Stimulated activated naive B cell treated with anti-CD40 and anti-IgM and Interleukin-4, amounts not matched to agents 10 μg/mL and 1 μg/mL and 100 μg/mL, for 72 hours (primary cell): ENCODE results near the gene TRIM26.

Source experiments
- ATAC-seq, 2 donors: fragments of 150-1000 bp; cut with Tn5 transposase; replicated peaks; 2 replicates each; pipeline ENCODE4 v1.10.0; 2021; ENCODE audit warnings: moderate library complexity in 1 of 2
- DNase-seq: peaks from one replicate; pipeline ENCODE4 v3.0.0; 2021
- H3K27ac Mint-ChIP-seq: one replicate; pipeline ENCODE4 v1.8.0; 2022; ENCODE audit warnings: mild to moderate bottlenecking, mixed read lengths
- H3K27me3 Mint-ChIP-seq, 2 donors: one replicate each; pipeline ENCODE4 v1.8.0; 2022; ENCODE audit warnings: mixed read lengths in 2 of 2
- H3K36me3 Mint-ChIP-seq, 2 donors: one replicate each; pipeline ENCODE4 v1.8.0; 2022; ENCODE audit warnings: mixed read lengths in 2 of 2, mild to moderate bottlenecking in 1 of 2
- H3K4me1 Mint-ChIP-seq, 2 donors: one replicate each; pipeline ENCODE4 v1.8.0; 2022; ENCODE audit warnings: mixed read lengths in 2 of 2, mild to moderate bottlenecking in 1 of 2
- H3K4me3 Mint-ChIP-seq, 2 donors: one replicate each; pipeline ENCODE4 v1.8.0; 2022; ENCODE audit warnings: mild to moderate bottlenecking in 2 of 2, mixed read lengths in 2 of 2, moderate library complexity in 1 of 2
- H3K9me3 Mint-ChIP-seq, 2 donors: one replicate each; pipeline ENCODE4 v1.8.0; 2022; ENCODE audit warnings: mixed read lengths in 2 of 2, mild to moderate bottlenecking in 1 of 2

Gene TRIM26

DNA sequence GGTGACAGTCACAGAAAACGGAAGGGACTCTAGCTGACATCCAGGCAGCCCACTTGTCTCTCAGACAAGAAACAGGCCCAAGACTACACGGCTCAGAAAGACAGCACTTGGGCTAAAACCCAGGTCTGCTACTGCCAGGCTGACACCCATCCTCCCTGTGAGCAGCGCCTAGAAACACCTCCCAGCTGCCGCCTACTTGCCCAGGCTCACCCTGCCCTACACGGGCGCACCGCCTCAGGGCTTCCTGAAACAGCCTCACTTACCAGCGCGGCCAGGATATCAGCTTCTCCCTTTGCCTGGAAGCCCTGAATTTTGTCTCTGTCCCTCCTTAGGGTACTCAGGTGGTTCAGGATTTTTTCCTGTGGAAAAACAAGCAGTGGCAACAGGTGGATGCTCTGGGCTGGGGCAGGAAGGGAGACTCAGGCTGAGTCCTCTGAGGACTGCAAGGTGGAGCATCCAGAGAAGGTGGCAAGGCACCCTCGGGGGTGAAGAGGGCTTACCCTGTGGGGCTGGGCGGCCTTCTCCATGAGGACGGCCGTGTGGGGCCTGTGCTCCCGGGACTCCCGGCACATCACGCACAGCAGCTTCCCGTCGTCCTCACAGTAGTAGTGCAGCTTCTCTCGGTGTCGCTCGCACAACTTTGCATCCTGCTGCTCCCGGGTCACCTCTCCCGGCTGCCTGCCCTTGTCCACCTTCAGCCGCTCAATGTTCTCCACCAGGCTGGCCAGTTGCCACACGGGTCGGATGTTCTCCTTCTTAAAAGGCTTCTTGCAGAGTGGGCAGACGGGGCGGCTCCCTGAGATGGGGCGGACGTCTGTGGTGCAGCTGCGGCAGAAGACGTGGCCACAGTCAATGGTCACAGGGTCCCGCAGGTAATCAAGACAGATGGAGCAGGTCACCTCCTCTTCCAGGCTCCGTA, 14.8 kb downstream of the TRIM26 start:
- peak overlapping the region; percentile 74 for H3K27ac Mint-ChIP-seq
- no peaks in the 10 kb centered on the region for H3K27me3 Mint-ChIP-seq
- DNase-seq: no peak
- H3K9me3 Mint-ChIP-seq: no peaks in the 10 kb centered on the region
- no peak for ATAC-seq
- peaks cover 26 to 59% of the 10 kb centered on the region in 2 donors for H3K4me1 Mint-ChIP-seq
- H3K36me3 Mint-ChIP-seq: peaks cover 34 to 50% of the 10 kb centered on the region in 2 donors
- H3K4me3 Mint-ChIP-seq: no peak overlapping the region

DNA sequence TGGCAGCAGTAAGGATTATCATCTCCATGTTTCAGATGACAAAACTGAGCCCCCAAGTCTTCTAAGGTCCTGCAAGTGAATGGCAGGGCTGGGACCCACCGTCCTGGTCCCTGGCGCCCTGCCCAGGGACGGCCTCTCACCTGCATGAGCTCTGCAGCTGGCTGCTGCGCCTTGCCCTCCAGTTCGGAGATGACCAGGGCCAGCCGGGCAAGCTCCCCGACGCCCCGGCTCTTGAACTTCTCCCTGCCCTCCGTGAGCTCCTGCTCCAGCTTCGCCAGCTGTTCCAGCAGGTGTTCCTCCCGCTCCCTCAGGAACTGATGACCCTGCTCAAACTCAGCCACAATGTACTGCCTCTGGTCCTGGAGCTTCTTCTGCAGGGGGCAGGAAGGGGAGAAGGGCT, 16.8 kb downstream of the TRIM26 start:
- no peaks in the 10 kb centered on the region for H3K9me3 Mint-ChIP-seq
- no peak overlapping the region for H3K4me3 Mint-ChIP-seq
- no peak overlapping the region for H3K27ac Mint-ChIP-seq
- H3K36me3 Mint-ChIP-seq: peaks cover 38 to 52% of the 10 kb centered on the region in 2 donors
- H3K4me1 Mint-ChIP-seq: peaks cover 22 to 43% of the 10 kb centered on the region in 2 donors
- no peaks in the 10 kb centered on the region for H3K27me3 Mint-ChIP-seq
- no peak for ATAC-seq
- DNase-seq: no peak

DNA sequence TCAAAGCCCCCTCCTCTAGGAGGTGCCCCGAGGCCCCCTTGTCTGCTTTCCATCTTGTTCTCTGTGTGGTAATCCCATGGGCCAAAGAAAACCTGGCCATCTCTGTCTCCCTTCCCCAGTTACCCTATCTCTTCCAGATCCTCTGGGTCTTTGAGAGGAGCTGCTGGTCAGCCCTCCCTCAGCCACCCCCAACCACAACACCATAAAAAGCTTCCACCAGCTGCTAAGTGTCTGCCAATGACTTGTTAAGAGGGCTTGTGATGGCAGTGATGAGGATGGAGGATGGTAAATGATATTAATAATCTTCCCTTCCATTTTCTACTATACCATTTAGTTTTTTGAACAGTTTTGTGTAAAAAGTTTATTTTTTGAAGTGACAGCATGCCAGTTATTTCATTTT, 17.3 kb downstream of the TRIM26 start:
- Mint-ChIP-seq H3K27ac (no peak overlapping the region), H3K4me3 (no peak overlapping the region), H3K9me3 (no peaks in the 10 kb centered on the region), H3K27me3 (no peaks in the 10 kb centered on the region), H3K36me3 (peaks cover 40 to 55% of the 10 kb centered on the region in 2 donors), H3K4me1 (peaks cover 18 to 39% of the 10 kb centered on the region in 2 donors)
- DNase-seq: no peak
- ATAC-seq: no peak

DNA sequence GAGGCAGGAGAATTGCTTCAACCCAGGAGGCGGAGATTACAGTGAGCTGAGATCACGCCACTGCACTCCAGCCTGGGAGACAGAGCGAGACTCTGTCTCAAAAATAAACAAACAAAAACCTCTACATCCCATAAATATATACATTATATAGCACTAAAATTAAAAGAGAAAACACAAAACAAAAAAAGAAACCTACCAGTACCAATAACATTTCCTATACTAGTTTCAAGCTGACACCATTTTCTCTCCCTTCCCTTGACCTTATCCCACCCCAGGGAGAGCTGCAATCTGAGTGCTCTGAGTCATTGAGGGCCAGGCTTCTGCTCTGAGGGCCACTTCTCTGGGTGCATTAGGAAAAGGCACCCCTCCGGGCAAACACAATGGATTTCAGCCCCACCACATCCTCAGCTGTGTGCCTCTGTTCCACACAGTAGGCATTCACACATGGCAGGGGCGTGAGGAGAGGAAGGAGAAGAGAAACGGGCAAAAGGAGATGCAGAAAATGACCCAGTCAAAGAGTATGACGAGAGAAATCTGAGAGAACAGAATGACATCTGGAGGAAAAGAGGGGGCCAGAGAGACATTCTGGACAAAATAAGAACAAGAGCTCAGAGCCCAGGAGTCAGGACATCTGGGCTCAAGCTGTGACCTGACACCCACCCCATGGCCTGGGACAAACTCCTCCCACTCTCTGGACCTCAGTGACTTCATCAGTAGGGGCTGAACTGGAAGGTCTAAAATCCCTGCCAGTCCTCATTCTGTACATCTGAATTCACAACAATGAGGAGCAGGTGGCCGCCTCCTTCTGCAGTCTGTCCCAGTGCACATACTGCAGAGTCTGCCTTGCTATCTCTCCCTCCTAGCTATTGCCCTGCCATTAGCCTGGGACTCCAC, 18.2 kb downstream of the TRIM26 start:
- Mint-ChIP-seq H3K27ac (peak overlapping the region; percentile 15), H3K4me3 (no peak overlapping the region), H3K4me1 (peaks cover 12 to 30% of the 10 kb centered on the region in 2 donors), H3K9me3 (no peaks in the 10 kb centered on the region), H3K36me3 (peaks cover 35 to 52% of the 10 kb centered on the region in 2 donors), H3K27me3 (no peaks in the 10 kb centered on the region)
- ATAC-seq: no peak
- no peak for DNase-seq

DNA sequence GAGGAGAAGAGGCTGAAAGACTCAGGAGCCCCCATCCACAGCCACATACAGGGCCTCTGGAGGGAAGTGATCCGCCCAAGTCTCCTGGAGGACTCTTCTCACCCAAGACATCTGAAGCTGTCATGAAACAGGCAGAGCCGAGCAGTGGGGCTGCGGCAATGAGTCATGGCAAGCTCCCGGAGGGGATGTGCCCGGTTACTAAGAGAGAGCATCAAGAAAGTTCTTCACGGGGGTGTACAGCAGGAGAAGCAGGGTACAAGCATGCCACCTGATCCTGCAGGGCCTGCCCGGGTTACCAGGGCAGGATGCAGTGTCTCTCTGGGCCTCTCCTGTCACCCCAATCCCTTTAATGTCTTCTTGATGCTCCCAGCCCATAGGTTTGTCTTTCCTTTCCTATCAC, 21.1 kb downstream of the TRIM26 start:
- Mint-ChIP-seq H3K27ac (no peak overlapping the region), H3K4me1 (peaks cover 6 to 11% of the 10 kb centered on the region in 2 donors), H3K36me3 (peaks cover 43 to 50% of the 10 kb centered on the region in 2 donors), H3K27me3 (no peaks in the 10 kb centered on the region), H3K4me3 (no peak overlapping the region), H3K9me3 (no peaks in the 10 kb centered on the region)
- no peak for DNase-seq
- ATAC-seq: no peak

DNA sequence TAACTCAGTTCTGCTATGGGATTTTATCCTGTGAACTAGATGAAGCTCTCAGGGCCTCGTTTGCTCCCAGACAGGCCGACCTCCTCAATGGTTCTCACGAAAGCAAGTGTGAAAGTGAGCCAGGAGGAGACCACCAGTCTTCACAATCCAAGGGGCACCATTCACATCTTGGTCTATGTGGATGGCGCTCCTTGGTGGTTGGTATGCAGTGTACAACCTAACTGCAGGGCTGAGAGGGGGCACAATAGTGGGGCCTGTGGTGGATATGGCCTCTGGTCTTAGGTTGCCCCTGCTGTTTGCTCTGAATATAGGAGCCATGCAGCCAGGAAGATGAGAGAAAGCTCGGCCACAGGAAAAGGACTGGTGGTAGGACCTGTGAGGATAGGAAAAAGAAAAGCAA, 24.7 kb downstream of the TRIM26 start:
- ATAC-seq (no peak), DNase-seq (no peak)
- no peak overlapping the region for H3K4me3 Mint-ChIP-seq
- H3K27me3 Mint-ChIP-seq: no peaks in the 10 kb centered on the region
- no peaks in the 10 kb centered on the region for H3K9me3 Mint-ChIP-seq
- H3K36me3 Mint-ChIP-seq: peaks cover 52 to 59% of the 10 kb centered on the region in 2 donors
- peaks cover 0 to 2% of the 10 kb centered on the region in 2 donors for H3K4me1 Mint-ChIP-seq
- H3K27ac Mint-ChIP-seq: peak overlapping the region; percentile 2

DNA sequence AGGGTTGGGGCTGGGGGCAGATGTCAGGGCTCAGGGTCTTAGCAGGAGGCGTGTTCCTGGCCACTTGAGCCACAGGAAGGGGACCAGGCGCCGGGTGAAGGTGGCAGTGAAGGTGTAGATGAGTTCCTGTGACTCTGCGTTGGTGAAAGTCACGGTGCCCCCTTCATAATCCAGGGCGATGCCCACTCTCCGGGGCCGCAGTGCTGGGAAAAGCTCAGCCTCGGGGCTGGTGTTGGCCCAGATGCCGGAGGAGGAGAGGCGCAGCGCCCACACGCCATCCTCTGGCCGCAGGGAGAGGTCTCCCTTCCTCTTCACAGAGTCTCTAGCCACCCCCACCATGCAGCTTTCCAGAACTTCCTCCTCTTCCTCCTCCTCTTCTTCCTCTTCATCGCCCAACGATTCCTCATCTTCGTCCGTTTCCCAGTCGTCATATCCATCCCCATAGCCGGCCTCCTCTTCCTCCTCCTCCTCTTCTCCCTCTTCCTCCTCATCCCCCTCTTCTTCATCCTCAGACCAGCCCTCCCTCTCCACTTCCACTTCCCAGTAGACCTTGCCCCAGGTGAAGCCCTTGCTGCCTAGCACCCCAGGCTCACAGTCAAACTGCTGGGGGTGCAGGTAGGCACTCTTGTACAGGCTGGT, 27.2 kb downstream of the TRIM26 start:
- no peak overlapping the region for H3K4me3 Mint-ChIP-seq
- H3K36me3 Mint-ChIP-seq: peaks cover 44 to 48% of the 10 kb centered on the region in 2 donors
- DNase-seq: no peak
- H3K9me3 Mint-ChIP-seq: peaks cover 0 to 5% of the 10 kb centered on the region in 2 donors
- H3K4me1 Mint-ChIP-seq: peaks cover 0 to 2% of the 10 kb centered on the region in 2 donors
- no peaks in the 10 kb centered on the region for H3K27me3 Mint-ChIP-seq
- ATAC-seq: no peak
- peak overlapping the region; percentile 65 for H3K27ac Mint-ChIP-seq

DNA sequence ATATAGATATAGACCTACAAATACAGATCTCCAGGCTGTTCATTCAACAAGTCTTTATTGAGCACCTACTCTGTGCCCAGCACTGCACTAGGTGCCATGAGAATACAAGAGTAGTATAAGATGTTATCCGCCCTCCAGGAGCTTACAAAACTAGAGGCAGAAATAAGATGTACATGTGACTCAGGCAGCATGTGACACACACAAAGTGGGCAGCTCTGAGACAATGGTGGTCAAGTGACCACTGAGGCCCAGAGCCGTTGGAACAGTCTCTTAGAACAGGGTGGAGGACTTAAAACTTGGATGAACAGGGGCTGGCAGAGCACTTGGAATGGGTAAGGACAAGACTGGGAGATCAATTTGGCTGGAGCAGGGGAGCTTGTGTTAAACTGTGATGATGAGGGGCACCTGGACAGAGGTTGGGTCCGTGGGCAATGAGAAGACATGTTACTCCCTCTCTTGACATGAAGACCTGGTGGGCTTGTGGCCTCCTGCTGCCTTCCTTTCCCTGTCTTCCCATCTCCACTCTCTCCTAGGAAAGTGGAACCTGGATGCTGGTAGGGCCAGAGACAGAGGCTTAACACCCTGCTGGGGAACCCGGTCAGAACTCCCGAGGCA, 28.7 kb downstream of the TRIM26 start:
- peaks cover 0 to 2% of the 10 kb centered on the region in 2 donors for H3K4me1 Mint-ChIP-seq
- H3K27ac Mint-ChIP-seq: peak overlapping the region; percentile 60
- ATAC-seq (no peak), DNase-seq (no peak)
- H3K9me3 Mint-ChIP-seq: peaks cover under 1 to 7% of the 10 kb centered on the region in 2 donors
- peaks cover under 1 to 2% of the 10 kb centered on the region in 2 donors for H3K27me3 Mint-ChIP-seq
- no peak overlapping the region for H3K4me3 Mint-ChIP-seq
- H3K36me3 Mint-ChIP-seq: peaks cover 37% of the 10 kb centered on the region in 2 donors

DNA sequence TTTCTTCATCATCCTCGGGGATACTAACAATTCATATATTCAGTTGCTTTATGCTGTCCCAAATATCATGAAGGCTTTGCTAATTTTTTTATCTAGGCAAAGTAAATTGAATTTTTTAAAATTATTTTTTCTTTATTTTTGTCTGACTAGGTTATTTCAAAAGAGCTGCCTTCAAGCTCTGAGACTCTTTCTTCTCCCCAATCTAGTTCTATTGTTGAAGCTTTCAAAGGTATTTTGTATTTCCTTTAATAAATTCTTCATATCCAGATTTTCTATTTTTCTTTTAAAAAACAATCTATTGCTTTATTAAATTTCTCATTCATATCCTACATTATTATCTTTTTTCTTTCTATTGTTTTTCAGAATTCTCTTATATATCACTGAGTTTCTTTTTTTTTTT, 33.1 kb downstream of the TRIM26 start:
- Mint-ChIP-seq H3K27ac (no peak overlapping the region), H3K36me3 (peaks cover 7 to 11% of the 10 kb centered on the region in 2 donors), H3K4me3 (no peak overlapping the region), H3K4me1 (peaks cover 0 to 2% of the 10 kb centered on the region in 2 donors), H3K27me3 (peaks cover 33 to 43% of the 10 kb centered on the region in 2 donors), H3K9me3 (peaks cover 6 to 8% of the 10 kb centered on the region in 2 donors)
- no peak for ATAC-seq
- DNase-seq: no peak

DNA sequence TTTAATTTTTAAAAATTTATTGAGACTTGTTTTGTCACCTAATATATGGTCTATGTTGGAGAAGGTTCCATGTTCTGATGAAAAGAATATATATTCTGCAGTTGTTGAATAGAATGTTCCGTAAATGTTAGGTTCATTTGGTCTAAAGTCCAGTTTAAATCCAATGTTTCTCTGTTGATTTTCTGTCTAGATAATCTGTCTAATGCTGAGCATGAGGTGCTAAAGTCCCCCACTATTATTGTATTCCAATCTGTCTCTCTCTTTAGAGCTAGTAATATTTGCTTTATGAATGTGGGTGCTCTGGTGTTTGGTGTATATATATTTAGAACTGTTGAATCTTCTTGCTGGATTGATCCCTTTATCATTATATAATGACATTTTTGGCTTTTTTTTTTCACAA, 34.4 kb downstream of the TRIM26 start:
- Mint-ChIP-seq H3K4me1 (peaks cover 0 to 5% of the 10 kb centered on the region in 2 donors), H3K27ac (no peak overlapping the region), H3K4me3 (no peak overlapping the region), H3K9me3 (peaks cover 6 to 8% of the 10 kb centered on the region in 2 donors), H3K27me3 (peaks cover 33 to 49% of the 10 kb centered on the region in 2 donors), H3K36me3 (no peaks in the 10 kb centered on the region)
- no peak for ATAC-seq
- no peak for DNase-seq

DNA sequence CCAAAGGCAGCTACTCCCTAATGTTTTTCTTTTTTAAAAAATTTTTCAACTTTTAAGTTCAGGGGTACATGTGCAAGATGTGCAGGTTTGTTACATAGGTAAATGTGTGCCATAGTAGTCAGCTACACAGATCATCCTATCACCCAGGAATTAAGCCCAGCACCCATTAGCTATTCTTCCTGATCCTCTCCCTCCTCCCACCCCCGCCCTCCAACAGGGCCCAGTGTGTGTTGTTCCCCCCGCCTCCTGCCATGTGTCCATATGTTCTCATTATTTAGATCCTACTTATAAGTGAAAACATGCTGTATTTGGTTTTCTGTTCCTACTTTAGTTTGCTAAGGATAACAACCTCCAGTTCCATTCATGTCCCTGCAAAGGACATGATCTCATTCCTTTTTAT, 37.4 kb downstream of the TRIM26 start:
- no peak for ATAC-seq
- no peak overlapping the region for H3K4me3 Mint-ChIP-seq
- H3K9me3 Mint-ChIP-seq: peaks cover 2 to 6% of the 10 kb centered on the region in 2 donors
- H3K27me3 Mint-ChIP-seq: peaks cover 50 to 74% of the 10 kb centered on the region in 2 donors
- no peak for DNase-seq
- H3K4me1 Mint-ChIP-seq: peaks cover 4 to 11% of the 10 kb centered on the region in 2 donors
- H3K36me3 Mint-ChIP-seq: no peaks in the 10 kb centered on the region
- H3K27ac Mint-ChIP-seq: no peak overlapping the region

DNA sequence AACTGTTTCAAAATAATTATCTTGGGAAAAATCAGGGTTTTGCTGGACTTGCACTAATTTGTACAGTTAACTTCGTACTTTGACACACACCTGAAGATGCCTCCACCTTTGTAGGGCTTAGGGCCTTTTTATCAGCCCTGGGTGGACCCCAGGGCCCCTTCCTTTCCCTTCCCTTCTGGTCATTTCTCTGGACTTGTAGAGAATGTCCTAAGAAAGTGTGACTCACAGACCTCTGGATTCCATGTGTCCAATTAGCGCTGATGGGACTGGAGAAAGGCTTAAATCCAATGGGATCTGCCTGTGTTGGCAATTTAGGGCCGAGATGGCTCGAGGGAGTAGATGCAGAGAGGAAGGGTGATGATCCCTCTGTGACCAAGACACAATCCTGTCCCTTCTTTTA, 40.5 kb downstream of the TRIM26 start:
- H3K27me3 Mint-ChIP-seq: peaks cover 61 to 83% of the 10 kb centered on the region in 2 donors
- peak overlapping the region; percentile 41 to 75 for H3K4me3 Mint-ChIP-seq
- peaks cover 7 to 11% of the 10 kb centered on the region in 2 donors for H3K4me1 Mint-ChIP-seq
- DNase-seq (no peak), ATAC-seq (no peak)
- H3K9me3 Mint-ChIP-seq: no peaks in the 10 kb centered on the region
- no peaks in the 10 kb centered on the region for H3K36me3 Mint-ChIP-seq
- H3K27ac Mint-ChIP-seq: no peak overlapping the region

DNA sequence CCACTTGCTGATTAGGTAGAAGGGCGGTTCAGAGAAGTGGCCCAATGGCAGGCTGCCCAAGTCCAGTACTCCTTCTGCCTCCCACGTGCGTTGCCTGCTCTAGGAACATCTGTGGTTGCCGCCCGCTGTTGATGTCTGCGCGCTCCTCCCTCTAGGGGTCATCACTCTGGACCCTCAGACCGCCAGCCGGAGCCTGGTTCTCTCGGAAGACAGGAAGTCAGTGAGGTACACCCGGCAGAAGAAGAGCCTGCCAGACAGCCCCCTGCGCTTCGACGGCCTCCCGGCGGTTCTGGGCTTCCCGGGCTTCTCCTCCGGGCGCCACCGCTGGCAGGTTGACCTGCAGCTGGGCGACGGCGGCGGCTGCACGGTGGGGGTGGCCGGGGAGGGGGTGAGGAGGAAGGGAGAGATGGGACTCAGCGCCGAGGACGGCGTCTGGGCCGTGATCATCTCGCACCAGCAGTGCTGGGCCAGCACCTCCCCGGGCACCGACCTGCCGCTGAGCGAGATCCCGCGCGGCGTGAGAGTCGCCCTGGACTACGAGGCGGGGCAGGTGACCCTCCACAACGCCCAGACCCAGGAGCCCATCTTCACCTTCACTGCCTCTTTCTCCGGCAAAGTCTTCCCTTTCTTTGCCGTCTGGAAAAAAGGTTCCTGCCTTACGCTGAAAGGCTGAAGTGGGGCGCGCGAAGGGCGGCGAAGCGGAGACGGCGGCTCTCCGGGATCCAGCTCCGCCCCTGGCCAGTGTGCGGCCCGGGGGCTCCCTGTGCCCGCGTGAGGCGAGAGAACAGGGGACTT, 41.3 kb downstream of the TRIM26 start:
- Mint-ChIP-seq H3K9me3 (no peaks in the 10 kb centered on the region), H3K27ac (no peak overlapping the region), H3K27me3 (peaks cover 58 to 78% of the 10 kb centered on the region in 2 donors), H3K4me3 (peak overlapping the region; percentile 69 to 75), H3K36me3 (no peaks in the 10 kb centered on the region), H3K4me1 (peaks cover 7 to 11% of the 10 kb centered on the region in 2 donors)
- peak; percentile 52 to 55 for ATAC-seq
- no peak for DNase-seq
